Measurements from ENCODE around the gene MED12L.
A peak's percentile ranks its signal among the peaks of the same experiment; 100 is the strongest.

- no peak for TF ChIP-seq ELF1 (IDR thresholded peaks at IDR 0.05; ENCODE audit: borderline replicate concordance, low read depth)
- TF ChIP-seq EZH2 (IDR thresholded peaks at IDR 0.05): no peak
- no peak for TF ChIP-seq REST (IDR thresholded peaks at IDR 0.05; ENCODE audit: low read depth)
- TF ChIP-seq POLR2AphosphoS5 (IDR thresholded peaks at IDR 0.05; ENCODE audit: low read depth, low read length): no peak
- peak; percentile 27 to 45 (median 41); a peak in 4 of 6 replicates for TF ChIP-seq CTCF (IDR thresholded peaks at IDR 0.05 in 2 of 3, conservative IDR thresholded peaks at IDR 0.05 in 1 of 3; ENCODE audit: borderline replicate concordance in 1 of 3, insufficient read depth in 1 of 3, low read depth in 2 of 3, low read length in 2 of 3)
Measured at GRCh38 chr3:151067158-151067557, 18.3 kb upstream of the MED12L start.
